HG03354 (cell line): ENCODE data around the gene LST1.

Experiments used
- ATAC-seq: cut with Tn5 transposase; IDR thresholded peaks from one replicate; pipeline ENCODE4 v1.9.1; 2021; ENCODE audit warnings: mild to moderate bottlenecking; ENCODE audit not compliant: unreplicated experiment, poor library complexity, severe bottlenecking

The LST1 gene

GRCh38 chr6:31559606-31559957 is 26.5 kb upstream of the LST1 start:
- peak; percentile 4 for ATAC-seq

DNA sequence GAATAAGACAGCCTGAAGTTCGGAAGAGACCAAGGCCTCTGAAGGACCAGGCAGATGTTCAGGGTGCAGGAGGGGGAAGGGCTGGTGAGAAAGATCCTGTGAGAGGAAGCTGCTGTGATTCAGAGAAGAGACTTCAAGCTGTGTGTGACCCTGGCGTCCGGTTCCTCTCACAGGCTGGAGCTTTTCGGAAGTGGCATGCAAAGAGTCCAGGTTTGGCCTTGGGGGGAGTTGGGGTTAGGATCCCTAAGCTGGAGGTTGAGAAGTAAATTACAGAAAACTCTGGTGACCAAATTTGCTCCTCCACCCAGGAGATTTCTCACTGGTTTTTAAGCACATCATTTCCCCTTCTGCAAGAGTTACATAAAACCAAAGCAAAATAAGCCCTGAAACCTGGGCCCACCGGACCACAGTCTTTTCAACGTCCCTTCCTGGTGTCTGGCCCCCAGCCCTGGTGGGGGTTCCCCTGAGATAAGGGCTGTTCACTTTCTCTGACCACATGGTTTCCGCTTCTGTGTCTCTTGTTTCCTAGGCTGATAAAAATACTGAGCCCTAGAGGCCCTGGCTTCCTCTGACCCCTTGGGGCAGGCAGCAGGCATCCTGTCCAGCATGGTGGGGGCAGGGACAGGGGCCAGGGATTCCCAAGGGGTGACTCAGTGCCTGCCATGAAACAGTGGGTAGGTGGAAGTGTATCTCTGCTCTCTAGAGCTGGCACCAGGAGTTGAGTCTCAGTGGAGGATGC is 25.9 kb upstream of the LST1 start:
- peak; percentile 69 for ATAC-seq

DNA sequence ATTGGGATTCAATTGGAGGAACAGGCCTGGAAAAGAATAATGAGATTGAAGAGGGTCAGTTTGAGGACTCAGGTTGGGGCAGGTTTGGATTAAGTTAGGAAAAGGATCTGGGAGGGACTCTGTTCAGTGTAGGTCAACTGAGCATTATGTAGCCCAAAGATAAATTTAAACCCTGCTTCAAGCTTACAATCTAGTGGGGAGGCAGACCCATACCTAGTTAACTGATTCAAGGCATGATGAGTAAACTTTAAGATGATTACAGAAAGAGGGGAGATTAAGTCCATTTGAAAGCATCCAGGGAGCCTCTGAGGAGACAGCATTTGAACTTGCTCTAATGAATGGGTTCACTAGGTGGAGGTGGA is 25.4 kb upstream of the LST1 start:
- no peak for ATAC-seq

GRCh38 chr6:31567531-31568370 is 18.3 kb upstream of the LST1 start:
- ATAC-seq: no peak

- peak; percentile 74 for ATAC-seq
Observed at GRCh38 chr6:31568537-31568961, 17.5 kb upstream of the LST1 start.

GRCh38 chr6:31569861-31570536 is 16.1 kb upstream of the LST1 start:
- ATAC-seq: no peak

GRCh38 chr6:31572041-31572911 is 13.8 kb upstream of the LST1 start, which contains the start of gene LTA:
Gene LTA, plus strand, starts transcription at chr6:31572289. Its CDS starts 454 bp downstream, at chr6:31572743.
- ATAC-seq: peak; percentile 43

DNA sequence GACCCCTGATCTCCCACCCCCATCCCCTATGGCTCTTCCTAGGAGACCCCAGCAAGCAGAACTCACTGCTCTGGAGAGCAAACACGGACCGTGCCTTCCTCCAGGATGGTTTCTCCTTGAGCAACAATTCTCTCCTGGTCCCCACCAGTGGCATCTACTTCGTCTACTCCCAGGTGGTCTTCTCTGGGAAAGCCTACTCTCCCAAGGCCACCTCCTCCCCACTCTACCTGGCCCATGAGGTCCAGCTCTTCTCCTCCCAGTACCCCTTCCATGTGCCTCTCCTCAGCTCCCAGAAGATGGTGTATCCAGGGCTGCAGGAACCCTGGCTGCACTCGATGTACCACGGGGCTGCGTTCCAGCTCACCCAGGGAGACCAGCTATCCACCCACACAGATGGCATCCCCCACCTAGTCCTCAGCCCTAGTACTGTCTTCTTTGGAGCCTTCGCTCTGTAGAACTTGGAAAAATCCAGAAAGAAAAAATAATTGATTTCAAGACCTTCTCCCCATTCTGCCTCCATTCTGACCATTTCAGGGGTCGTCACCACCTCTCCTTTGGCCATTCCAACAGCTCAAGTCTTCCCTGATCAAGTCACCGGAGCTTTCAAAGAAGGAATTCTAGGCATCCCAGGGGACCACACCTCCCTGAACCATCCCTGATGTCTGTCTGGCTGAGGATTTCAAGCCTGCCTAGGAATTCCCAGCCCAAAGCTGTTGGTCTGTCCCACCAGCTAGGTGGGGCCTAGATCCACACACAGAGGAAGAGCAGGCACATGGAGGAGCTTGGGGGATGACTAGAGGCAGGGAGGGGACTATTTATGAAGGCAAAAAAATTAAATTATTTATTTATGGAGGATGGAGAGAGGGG is 12.6 kb upstream of the LST1 start:
- no peak for ATAC-seq

GRCh38 chr6:31574106-31575061 is 11.7 kb upstream of the LST1 start:
- ATAC-seq: no peak

DNA sequence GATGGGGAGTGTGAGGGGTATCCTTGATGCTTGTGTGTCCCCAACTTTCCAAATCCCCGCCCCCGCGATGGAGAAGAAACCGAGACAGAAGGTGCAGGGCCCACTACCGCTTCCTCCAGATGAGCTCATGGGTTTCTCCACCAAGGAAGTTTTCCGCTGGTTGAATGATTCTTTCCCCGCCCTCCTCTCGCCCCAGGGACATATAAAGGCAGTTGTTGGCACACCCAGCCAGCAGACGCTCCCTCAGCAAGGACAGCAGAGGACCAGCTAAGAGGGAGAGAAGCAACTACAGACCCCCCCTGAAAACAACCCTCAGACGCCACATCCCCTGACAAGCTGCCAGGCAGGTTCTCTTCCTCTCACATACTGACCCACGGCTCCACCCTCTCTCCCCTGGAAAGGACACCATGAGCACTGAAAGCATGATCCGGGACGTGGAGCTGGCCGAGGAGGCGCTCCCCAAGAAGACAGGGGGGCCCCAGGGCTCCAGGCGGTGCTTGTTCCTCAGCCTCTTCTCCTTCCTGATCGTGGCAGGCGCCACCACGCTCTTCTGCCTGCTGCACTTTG is 10.7 kb upstream of the LST1 start, which contains the start of gene TNF:
TSS of gene TNF (plus strand) at position 231 of the 567 bp plus-strand sequence. CDS start at position 408, 177 bp downstream.
- no peak for ATAC-seq

DNA sequence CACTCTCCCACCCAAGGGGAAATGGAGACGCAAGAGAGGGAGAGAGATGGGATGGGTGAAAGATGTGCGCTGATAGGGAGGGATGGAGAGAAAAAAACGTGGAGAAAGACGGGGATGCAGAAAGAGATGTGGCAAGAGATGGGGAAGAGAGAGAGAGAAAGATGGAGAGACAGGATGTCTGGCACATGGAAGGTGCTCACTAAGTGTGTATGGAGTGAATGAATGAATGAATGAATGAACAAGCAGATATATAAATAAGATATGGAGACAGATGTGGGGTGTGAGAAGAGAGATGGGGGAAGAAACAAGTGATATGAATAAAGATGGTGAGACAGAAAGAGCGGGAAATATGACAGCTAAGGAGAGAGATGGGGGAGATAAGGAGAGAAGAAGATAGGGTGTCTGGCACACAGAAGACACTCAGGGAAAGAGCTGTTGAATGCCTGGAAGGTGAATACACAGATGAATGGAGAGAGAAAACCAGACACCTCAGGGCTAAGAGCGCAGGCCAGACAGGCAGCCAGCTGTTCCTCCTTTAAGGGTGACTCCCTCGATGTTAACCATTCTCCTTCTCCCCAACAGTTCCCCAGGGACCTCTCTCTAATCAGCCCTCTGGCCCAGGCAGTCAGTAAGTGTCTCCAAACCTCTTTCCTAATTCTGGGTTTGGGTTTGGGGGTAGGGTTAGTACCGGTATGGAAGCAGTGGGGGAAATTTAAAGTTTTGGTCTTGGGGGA is 10.0 kb upstream of the LST1 start:
- ATAC-seq: no peak

GRCh38 chr6:31576897-31577578 is 9.0 kb upstream of the LST1 start:
- ATAC-seq: no peak

- ATAC-seq: no peak
Observed at GRCh38 chr6:31577579-31577966, 8.5 kb upstream of the LST1 start.

- ATAC-seq: no peak
Observed at GRCh38 chr6:31578184-31579118, 7.6 kb upstream of the LST1 start.

DNA sequence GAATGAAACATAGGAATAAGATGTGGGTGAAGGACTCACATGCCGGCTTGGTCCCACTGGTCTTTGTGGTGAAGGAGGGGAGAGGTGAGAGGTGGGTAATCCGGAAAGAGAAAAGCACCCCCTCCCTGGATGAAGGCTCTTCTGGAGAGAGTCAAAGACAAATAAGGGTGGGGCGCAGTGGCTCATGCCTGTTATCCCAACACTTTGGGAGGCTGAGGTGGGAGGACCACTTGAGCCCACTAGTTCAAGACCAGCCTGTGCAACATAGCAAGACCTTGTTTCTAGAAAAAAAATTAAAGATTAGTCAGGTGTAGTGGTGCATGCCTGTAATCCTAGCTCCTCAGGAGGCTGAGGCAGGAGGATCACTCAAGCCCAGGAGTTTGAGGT is 7.0 kb upstream of the LST1 start:
- no peak for ATAC-seq
